ENCODE results near the gene IFT81.
"Not testable (repeated sequence)": the region's sequence is repeated elsewhere in the genome, so short reads cannot be mapped to it uniquely, and the experiment has no call there.

The IFT81 gene

GRCh38 chr12:110224379-110225304, 100.5 kb downstream of the IFT81 start:
- H3K27me3 Mint-ChIP-seq (ENCODE audit: low read depth): no peaks in the 10 kb centered on the region
- H3K4me1 Mint-ChIP-seq: peaks cover 53% of the 10 kb centered on the region
- peak; percentile 35 to 54 (median 51) for TF ChIP-seq CTCF (IDR thresholded peaks at IDR 0.05; ENCODE audit: unreplicated experiment in 3 of 3)
- H3K36me3 Mint-ChIP-seq (ENCODE audit: low read depth): peaks cover 33% of the 10 kb centered on the region
- no peaks in the 10 kb centered on the region for H3K9me3 Mint-ChIP-seq
- no peak overlapping the region for H3K4me3 Mint-ChIP-seq
- peak overlapping the region in 2 of 3 experiments; percentile 78 to 83 for H3K27ac Mint-ChIP-seq

- H3K27me3 Mint-ChIP-seq (ENCODE audit: low read depth): no peaks in the 10 kb centered on the region
- no peak overlapping the region for H3K27ac Mint-ChIP-seq
- peaks cover 49% of the 10 kb centered on the region for H3K4me1 Mint-ChIP-seq
These were observed 103.0 kb downstream of the IFT81 start for GRCh38 chr12:110227138-110227537.

GRCh38 chr12:110228348-110228747, 104.2 kb downstream of the IFT81 start:
- Mint-ChIP-seq H3K4me1 (peaks cover 49% of the 10 kb centered on the region), H3K27ac (peak overlapping the region in 2 of 3 experiments; percentile 3 to 18), H3K36me3 (ENCODE audit: low read depth) (peaks cover 18% of the 10 kb centered on the region)
- not testable (repeated sequence) for H3K27me3 Mint-ChIP-seq (ENCODE audit: low read depth); H3K4me3 Mint-ChIP-seq; H3K9me3 Mint-ChIP-seq

More at GRCh38 chr12:110227138-110227537, 103.0 kb downstream of the IFT81 start:
- Mint-ChIP-seq H3K36me3 (ENCODE audit: low read depth) (peaks cover 18% of the 10 kb centered on the region), H3K9me3 (no peaks in the 10 kb centered on the region), H3K4me3 (no peak overlapping the region)
- no peak for TF ChIP-seq CTCF (IDR thresholded peaks at IDR 0.05; ENCODE audit: unreplicated experiment in 3 of 3)

GRCh38 chr12:110228756-110229155, 104.6 kb downstream of the IFT81 start:
- Mint-ChIP-seq H3K4me1 (peaks cover 51% of the 10 kb centered on the region), H3K27me3 (ENCODE audit: low read depth) (no peaks in the 10 kb centered on the region), H3K27ac (no peak overlapping the region), H3K9me3 (no peaks in the 10 kb centered on the region), H3K4me3 (no peak overlapping the region), H3K36me3 (ENCODE audit: low read depth) (peaks cover 18% of the 10 kb centered on the region)
- TF ChIP-seq CTCF (IDR thresholded peaks at IDR 0.05; ENCODE audit: unreplicated experiment in 3 of 3): no peak

GRCh38 chr12:110229409-110229808, 105.3 kb downstream of the IFT81 start:
- Mint-ChIP-seq H3K4me3 (peak overlapping the region in 1 of 3 experiments; percentile 25), H3K36me3 (ENCODE audit: low read depth) (peaks cover 16% of the 10 kb centered on the region), H3K4me1 (peaks cover 50% of the 10 kb centered on the region), H3K9me3 (no peaks in the 10 kb centered on the region), H3K27me3 (ENCODE audit: low read depth) (no peaks in the 10 kb centered on the region), H3K27ac (peak overlapping the region; percentile 42 to 77 (median 43))
- no peak for TF ChIP-seq CTCF (IDR thresholded peaks at IDR 0.05; ENCODE audit: unreplicated experiment in 3 of 3)

GRCh38 chr12:110230655-110231054, 106.5 kb downstream of the IFT81 start:
- Mint-ChIP-seq H3K36me3 (ENCODE audit: low read depth) (peaks cover 16% of the 10 kb centered on the region), H3K27ac (no peak overlapping the region), H3K9me3 (no peaks in the 10 kb centered on the region), H3K4me3 (no peak overlapping the region), H3K4me1 (peaks cover 55% of the 10 kb centered on the region), H3K27me3 (ENCODE audit: low read depth) (no peaks in the 10 kb centered on the region)
- TF ChIP-seq CTCF (IDR thresholded peaks at IDR 0.05; ENCODE audit: unreplicated experiment in 3 of 3): no peak
